ENCODE data around the gene EGFL7.

GRCh38 chr9:136648751-136649150 is 14.0 kb upstream of the EGFL7 start:
- TF ChIP-seq CTCF (IDR thresholded peaks at IDR 0.05): no peak
- TF ChIP-seq POLR2A (IDR thresholded peaks at IDR 0.05): no peak

Measured in uterus (tissue), 2 donors.